GM21515 (cell line): ENCODE data around the gene PDSS1.
A peak's percentile ranks its signal among the peaks of the same experiment; 100 is the strongest.
"Not testable (repeated sequence)": the region's sequence is repeated elsewhere in the genome, so short reads cannot be mapped to it uniquely, and the experiment has no call there.

Source experiments
- ATAC-seq: cut with Tn5 transposase; IDR thresholded peaks from one replicate; pipeline ENCODE4 v1.9.1; 2021; ENCODE audit not compliant: unreplicated experiment

Gene PDSS1, protein sequence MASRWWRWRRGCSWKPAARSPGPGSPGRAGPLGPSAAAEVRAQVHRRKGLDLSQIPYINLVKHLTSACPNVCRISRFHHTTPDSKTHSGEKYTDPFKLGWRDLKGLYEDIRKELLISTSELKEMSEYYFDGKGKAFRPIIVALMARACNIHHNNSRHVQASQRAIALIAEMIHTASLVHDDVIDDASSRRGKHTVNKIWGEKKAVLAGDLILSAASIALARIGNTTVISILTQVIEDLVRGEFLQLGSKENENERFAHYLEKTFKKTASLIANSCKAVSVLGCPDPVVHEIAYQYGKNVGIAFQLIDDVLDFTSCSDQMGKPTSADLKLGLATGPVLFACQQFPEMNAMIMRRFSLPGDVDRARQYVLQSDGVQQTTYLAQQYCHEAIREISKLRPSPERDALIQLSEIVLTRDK

DNA sequence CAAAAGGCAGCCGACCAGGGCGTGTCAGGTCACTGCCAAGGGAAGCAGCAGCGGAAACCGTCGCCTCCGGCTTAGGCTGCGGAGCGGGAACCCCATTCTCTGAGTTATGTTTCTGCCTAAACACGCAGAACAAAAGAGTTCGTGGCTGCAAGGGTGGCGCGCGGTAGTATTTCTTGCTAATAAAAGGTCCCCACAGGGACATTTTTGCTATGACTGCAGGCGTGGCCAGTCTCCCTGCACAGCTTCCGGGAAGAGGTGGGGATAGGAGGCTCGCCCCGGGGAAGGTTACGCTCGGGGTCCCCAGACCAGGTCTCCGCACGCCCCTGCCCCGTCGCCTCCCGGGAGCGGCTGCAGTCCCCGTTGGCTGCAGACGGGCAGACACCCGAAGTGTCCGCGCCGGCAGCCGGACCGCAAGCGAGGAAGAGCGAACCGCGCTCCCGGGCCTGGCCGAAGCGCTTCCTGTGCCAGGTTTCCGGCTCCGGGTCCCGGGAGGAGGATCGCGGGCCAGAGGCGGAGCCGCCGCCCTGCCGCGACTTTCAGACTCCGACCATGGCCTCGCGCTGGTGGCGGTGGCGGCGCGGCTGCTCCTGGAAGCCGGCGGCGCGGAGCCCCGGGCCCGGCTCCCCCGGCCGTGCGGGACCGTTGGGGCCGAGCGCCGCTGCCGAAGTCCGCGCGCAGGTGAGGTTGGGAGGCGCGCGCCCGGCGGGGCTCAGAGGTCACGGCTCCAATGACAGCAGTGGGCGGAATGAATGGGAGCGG is at the start of gene PDSS1:
Gene PDSS1 (plus strand): TSS at position 539 of the 759 bp plus-strand sequence. CDS start 11 bp downstream, at position 550.
- peak; percentile 86 for ATAC-seq

DNA sequence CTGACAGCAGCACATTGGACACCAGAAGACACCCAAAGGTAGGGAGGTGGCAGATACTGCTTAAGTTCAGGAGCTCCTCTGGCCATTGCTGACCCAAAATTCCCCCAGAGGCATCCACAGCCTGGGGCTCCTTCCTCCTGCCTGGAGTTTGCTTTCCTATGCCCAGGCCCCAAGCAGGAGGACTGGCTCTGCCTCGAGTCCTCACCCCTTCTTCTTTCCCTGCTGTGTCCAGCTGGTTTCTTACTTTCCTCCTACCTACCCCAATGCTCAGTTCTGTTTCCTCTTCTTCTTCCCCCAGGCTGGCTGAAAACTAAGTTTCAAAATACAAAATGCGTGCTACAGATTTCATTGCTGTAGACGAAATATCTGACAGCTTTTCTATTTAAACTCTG is 49.3 kb upstream of the PDSS1 start:
- ATAC-seq, result not testable (repeated sequence)

DNA sequence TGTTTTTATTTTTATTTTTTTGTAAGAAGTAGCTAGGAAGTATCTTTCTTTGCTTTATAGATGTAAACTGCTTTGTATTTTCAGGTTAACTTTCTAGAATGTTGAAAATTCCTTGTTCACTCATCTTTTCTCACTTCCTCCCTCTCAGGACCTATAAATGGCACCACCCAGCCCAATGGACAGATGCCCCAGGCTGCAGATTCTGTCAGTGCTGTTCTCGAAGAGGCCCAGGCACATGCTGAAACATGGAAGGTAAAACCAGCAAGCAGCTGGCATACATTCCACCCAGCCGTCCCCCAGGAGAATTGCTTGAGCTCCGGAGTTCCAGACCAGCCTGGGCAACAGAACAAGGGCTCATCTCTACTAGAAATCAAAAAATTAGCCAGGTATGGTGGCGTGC is 47.1 kb upstream of the PDSS1 start:
- ATAC-seq, result no peak

DNA sequence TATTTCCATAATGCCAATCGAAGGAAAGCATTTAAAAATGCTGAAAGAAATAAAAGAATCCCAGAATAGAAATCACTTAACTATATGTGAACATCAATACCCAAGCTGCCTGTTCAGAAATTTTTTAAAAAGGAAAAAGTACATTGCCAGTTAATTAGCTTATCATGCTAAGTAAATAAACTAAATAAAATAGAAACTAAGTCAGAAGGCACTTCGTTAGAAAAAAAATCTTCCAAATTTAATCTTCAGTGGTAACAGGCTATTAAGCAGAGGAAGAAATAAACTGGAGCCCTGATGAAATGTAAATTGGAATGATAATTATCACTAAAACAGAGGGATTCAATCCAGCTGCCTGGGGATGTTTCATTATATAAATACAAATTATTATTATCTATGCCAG is 46.0 kb upstream of the PDSS1 start:
- ATAC-seq, result not testable (repeated sequence)

DNA sequence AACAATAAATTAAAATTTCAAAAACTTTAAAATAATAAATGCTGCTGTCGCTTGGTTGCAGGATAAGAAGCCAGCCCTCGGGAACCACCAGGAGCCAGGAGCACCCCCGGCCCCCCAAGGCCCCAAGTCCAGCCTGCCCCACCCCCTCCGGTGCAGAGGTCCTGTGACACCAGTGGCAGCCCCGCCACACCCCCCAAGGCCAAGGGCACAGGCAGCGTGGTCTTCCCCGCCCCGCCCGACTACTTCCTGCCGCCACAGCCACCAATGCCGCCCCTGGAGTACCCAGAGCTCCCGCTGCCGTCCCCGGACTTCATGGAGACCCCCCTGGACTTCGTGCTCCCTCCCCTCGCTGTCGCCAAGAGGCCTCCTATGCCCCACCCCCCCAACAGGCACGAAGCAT is 44.5 kb upstream of the PDSS1 start:
- no peak for ATAC-seq

DNA sequence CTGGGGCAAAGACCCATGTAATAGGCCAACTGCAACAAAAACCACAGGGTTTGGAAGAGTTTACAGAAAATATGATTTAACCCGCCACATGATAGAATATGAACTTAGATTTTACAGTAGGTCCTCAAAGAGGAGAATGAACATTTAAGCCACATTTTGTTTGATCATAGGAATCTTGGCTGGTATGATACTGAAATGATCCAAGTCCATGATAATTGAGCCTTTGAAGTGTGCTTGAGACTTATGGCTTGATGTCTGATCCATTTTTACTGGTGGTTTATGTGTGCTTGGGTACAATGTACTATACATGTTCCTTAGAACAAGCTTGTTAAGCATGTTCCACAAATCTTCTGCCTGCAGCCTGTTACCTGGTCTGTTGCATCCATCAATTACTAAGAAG is 41.8 kb upstream of the PDSS1 start:
- ATAC-seq, result no peak

DNA sequence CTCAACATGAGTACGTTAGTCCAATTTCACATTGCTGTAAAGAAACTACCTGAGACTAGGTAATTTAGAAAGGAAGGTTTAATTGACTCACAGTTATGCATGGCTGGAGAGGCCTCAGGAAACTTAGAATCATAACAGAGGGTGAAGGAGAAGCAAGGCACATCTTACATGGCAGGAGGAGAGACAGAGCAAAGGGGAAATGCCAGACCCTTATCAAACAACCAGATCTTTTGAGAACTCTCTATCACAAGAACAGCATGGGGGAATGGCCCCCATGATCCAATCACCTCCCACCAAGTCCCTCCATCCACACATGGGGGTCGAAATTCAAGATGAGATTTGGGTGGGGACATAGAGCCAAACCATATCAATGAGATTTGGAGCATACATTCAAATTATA is 34.6 kb upstream of the PDSS1 start:
- ATAC-seq, result no peak

DNA sequence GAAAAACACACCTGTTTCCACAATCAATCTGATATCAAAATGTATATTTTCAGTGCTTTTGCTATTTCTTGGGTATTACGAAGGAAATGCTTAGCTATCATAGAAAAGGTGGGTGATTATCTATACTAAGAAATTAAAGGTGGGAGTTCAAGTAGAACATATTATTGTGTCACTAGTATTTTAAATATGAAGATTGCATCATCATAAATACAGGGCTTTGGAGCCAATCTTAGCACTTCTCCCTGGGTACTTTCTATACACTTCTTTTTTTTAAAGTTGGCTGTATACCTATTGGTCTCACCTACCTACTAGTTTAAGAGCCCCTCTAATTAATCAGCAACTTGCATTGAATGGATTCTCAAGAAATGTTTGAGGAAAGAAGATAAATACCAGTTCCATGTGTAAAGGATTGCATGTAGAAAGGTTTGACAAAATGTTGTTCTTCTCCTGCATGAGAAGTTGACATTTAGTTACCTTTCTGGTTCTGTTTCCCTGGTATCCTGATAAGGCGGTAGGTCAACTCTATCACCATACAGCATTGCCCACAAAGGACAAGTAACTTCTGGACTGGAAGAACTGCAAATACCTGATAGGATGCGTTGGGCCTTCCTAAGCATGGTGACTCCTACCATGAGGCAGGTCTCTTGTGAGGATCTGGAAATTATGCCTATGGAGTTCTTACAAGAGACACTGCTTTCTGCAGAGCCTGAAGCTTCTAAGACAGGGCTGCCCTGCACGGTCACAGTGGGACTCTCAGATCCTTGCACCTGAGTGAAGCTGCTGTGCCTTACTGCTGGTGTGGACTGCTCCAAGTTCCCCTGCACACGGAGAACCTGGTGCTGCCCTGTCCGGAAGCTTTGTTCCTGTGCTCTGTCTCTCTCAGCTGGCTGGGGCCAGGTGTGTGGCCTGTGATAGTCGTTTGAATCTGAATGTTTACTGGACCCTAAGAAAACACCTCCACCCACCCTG is 32.1 kb upstream of the PDSS1 start:
- no peak for ATAC-seq

DNA sequence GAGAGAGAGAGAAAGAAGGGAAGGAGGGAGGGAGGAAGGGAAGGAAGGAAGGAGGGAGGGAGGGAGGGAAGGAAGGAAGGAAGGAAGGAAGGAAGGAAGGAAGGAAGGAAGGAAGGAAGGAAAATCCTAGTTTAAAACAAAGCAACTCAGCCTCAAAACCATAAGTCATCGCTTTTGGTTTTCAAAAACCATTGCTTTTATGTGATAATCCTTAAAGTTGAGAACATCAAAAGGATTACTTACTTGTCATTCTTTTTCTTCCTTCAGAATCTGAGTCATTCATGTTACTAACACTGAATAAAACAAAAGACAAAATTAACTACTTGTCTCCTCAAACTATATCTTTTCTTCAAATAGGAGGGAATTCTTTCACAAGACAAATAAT is 21.6 kb upstream of the PDSS1 start:
- no peak for ATAC-seq

DNA sequence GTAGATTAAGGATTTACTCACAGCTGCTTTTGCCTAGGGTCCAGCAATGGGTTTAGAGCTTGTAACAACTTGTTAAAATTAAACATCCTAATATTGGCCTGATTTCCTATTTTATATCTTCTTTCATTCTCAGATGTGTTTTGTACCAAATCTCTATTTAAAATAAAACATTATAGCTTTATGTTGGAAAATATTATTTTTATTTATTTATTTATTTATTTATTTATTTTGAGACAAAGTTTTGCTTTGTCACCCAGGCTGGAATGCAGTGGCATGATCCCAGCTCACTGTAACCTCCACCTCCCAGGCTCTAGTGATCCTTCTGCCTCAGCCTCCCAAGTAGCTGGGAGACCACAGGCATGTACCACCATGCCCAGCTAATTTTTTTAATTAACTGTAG is 17.9 kb upstream of the PDSS1 start:
- no peak for ATAC-seq

DNA sequence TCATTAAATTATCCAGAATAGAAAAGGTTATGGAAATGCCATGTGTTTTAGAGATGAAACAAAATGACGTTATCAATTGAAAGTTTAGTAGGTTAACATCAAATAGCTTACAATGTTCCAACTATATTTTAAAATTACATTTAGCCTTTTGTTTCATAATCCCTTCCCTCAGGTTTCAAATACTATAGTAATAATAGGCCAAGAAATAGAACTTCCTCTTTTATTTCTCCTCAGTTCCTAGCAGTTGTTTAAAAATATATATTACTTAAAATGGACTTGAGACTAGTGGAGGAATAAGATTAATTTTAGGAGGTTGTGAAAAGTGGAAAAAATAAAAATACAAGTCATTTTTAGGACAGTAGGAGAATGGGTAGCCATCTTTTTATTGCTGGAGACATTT is 16.4 kb upstream of the PDSS1 start:
- no peak for ATAC-seq

DNA sequence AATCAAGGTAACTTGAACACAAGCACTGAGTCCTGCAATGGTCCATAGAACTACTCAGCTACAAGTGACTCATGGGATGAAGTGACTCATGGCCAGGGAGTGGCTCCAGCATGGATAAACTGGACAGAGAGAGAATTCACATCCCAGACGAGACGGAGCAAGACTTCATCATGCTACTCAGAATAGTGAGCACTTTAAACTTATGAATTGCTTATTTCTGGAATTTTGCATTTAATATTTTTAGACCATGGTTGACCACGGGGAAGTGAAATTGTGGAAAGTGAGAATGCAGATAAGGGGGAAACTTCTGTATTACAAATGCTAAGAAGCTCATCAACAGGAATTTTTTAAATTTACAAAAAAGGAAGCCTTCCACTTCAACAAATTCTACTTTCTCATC is 15.5 kb upstream of the PDSS1 start:
- not testable (repeated sequence) for ATAC-seq

DNA sequence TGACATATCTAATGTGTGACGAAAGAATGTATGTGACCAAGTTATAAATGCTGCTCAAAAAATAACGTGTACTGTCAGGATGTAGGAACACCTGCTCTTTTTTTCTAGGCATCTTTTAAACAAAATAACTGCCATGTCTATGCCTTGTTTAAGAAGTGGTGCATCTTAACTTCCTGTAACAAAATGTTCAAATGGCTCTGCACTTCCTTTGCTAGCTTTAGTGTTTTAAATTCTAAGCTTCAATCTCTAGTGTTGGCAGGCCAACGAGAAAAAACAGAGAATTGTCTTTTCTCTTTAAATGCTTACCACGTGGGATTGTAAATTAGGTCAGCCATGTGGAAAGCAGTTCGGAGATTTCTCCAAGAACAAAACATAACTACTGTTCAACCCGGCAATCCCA is 14.6 kb upstream of the PDSS1 start:
- no peak for ATAC-seq

DNA sequence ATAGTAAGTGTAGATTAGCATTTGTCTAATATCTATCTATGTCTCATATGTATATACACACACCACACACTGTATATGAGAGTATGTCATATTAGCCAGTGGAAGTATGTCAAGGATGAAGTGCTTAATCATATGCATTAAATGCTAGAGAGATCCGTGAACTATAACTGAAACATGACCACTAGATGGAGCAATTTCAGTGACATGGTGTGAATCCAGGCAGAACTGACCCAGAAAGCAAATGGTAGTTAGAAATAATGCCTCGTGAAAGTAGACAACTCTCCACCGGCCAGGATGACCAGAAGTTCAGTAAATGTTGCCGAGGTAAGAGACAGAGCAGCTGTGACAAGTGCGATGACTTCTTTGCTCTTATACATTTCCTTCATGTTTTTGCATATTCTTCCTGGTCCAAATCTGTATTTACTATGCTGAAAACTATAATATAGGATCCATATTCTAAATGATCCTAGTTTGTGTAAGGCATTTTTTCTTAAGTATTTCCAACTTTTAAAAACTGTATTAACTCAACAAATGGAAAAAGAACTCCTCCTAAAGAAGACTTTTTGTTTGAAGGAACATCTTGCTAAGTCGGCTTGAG is 12.7 kb upstream of the PDSS1 start:
- ATAC-seq, result peak; percentile 89

DNA sequence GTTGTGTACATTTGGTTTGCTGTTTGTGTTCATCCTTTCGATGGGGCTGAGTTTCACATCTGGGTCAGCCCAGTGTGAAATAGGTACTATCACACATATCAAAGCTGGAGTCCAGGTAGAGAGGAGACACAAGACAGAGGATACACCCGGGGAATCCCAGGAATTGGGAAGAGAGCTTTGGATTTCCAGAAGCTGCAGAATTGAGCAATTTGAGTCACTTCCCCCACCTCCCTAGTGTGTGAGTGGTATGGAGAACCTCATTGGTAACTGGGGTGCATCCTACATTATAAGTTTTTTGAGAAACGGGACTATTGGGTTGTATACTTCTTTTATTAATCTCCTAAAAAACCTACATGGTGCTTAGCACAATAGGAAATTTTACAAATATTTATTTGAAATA is 12.1 kb upstream of the PDSS1 start:
- ATAC-seq, result no peak

DNA sequence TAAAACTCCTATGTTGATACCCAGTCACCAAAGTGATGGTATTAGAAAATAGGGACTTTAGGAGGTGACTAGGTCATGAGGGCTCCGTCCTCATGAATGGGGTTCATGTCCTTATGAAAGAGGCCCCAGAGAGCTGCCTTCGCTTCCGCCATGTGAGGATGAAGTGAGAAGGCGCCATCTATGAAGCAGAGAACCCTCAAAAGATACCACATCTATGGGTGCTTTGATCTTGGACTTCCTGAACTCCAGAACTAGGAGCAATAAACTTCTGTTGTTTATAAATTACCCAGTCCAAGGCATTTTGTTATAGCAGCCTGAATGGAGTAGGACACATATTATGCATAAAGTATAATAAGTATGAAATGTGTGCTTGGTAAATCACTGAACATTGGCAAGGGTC is 8.1 kb upstream of the PDSS1 start:
- no peak for ATAC-seq

DNA sequence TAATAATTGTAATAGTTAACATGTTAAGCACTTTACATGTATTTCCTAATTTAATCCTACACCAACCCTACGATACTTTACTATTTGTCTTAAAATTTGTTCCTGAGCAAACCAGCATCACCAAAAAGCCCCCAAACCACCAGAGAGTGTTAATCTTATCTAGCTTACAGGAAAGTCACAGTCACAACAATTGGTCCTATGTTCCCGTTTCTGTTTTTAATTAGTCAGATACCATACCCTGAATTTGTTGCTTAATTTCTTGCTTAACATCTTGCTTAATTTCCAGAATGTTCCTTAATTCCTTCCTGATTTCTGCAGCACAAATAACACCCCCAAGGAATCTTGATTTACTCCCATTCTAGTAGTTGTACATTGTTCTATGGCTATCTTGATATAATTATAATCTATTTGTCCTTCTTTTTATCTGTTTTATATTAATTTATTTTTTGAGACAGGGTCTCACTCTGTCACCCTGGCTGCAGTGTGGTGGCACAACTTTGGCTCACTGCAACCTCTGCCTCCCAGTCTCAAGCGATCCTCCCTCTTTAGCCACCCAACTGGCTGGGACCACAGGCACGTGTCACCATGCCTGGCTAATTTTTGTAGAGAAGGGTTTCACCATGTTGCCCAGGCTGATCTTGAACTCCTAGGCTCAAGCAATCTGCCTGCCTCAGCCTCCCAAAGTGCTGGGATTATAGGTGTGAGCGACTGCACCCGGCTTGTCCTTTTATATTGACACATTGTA is 6.6 kb upstream of the PDSS1 start:
- ATAC-seq, result no peak

DNA sequence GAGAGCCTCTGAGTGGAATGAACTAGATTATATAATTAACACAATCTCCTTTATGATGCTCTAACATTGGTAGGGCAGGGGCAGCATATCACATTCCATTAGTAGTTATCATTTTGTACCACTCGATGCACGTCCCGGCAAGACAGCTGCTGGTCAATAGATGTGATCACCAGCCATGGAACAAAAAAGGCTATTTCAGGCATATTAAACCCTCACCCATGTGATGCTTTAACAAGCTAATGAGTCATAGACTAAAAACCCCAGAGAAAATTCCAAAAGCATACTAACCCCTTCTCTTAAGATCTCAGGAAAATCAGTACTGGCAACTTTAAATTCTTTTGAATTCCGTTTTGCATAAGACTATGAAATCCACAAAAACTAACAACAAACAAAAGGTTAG is 3.0 kb upstream of the PDSS1 start:
- not testable (repeated sequence) for ATAC-seq

DNA sequence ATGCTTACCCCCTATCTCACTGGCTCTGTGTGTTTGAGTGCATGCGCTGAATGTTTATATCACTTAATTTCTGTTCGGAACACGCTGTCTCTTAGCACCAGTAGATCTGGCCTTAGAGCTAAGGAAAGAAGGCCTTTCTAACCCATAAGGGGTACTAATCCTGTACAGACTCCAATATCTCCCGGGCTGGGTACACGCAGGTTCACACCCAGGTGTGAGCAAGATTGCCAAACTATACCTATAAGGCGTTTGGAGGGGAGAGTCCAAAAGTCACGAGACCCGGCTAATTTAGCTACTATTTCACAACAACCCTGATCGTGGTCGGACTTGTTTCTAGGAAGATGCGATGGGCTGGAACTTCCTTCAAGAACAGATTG is 727 bp upstream of the PDSS1 start:
- ATAC-seq, result no peak

DNA sequence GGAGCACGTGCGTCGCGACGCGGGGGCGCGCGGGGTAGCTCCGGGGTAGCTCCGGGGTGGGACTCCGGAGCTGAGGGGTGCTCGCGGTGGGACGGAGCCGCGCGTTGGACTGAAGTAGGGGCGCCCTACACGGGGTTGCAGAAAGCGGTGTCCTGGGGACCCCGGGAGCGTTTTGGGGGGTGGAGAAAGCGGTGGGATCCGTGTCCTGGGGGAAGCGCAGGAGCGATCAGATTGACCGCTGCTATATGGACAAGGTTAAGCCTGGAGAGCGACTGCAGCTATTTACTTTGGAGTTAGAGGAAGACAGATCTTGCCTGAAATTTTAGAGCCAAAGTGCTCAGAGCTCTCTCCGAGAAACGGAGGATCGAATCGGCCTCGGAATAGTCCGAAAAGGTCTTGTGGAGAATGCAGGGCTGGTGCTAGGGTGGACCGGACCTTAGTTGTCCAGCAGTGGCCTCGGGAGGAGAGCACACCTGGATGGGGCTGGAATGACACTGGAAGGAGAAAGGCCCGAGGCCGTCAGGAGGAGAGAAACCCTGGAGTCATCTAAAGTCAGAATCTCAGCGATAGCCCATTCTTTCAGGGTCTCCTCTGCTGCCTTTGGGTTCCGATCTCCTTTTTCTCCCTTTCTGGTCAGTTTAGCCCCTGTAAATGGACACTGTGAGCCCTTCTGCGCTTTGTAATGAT is 564 bp downstream of the PDSS1 start:
- no peak for ATAC-seq
